Naive thymus-derived CD4-positive, alpha-beta T cell (primary cell): ENCODE measurements around the gene IPO13. TPM values are rescaled to one million over a fixed set of nuclear protein-coding genes. Genes with fewer than 3 reads are reported as not detected.

Source experiments
- ATAC-seq: fragments of 150-1000 bp; cut with Tn5 transposase; 2 replicates; pipeline ENCODE4 v1.10.0; 2021; ENCODE audit warnings: mild to moderate bottlenecking, moderate library complexity
- CTCF ChIA-PET: fragments of 350-600 bp; sonication (Branson Sonifier 250); formaldehyde crosslinking; loops from one replicate; lab custom pipeline; 2021; ENCODE audit warnings: antibody characterized with exemption; lab: Charles Lee
- POLR2A ChIA-PET: fragments of 350-600 bp; sonication (Branson Sonifier 250); formaldehyde crosslinking; loops from one replicate; lab custom pipeline; 2021; ENCODE audit warnings: antibody characterized with exemption, inconsistent platforms; lab: Charles Lee
- DNase-seq, 9 donors: peaks; one replicate each; pipeline versions ENCODE4 v3.0.0 to v3.0.0-alpha.2; 2020 to 2022; ENCODE audit warnings: mixed read lengths in 1 of 9
- H3K27ac ChIP-seq: one replicate; pipeline ENCODE4 v1.7.0; 2013; ENCODE audit warnings: mild to moderate bottlenecking, low read depth, low read length, moderate library complexity
- H3K27me3 ChIP-seq, 2 donors: one replicate each; pipeline ENCODE4 v1.7.0; 2013; ENCODE audit warnings: low read length in 2 of 2, mild to moderate bottlenecking in 2 of 2, moderate library complexity in 2 of 2; ENCODE audit not compliant: control insufficient read depth in 2 of 2, insufficient read depth in 2 of 2
- H3K36me3 ChIP-seq, 3 experiments: 1 replicate in 2 of 3; 2 replicates in 1 of 3; pipeline ENCODE4 v1.7.0; 2013; ENCODE audit warnings: low read length in 3 of 3, mild to moderate bottlenecking in 3 of 3, moderate library complexity in 1 of 3; ENCODE audit not compliant: insufficient read depth in 3 of 3, control insufficient read depth in 2 of 3
- H3K4me1 ChIP-seq, 2 donors: one replicate each; pipeline ENCODE4 v1.7.0; 2013; ENCODE audit warnings: low read length in 2 of 2, mild to moderate bottlenecking in 2 of 2, moderate library complexity in 1 of 2; ENCODE audit not compliant: control insufficient read depth in 2 of 2, insufficient read depth in 2 of 2
- H3K4me3 ChIP-seq: 2 replicates; pipeline ENCODE4 v1.7.0; 2013; ENCODE audit warnings: mild to moderate bottlenecking, low read length
- H3K9me3 ChIP-seq, 3 experiments: 1 replicate in 2 of 3; 2 replicates in 1 of 3; pipeline ENCODE4 v1.7.0; 2013; ENCODE audit warnings: low read length in 3 of 3; ENCODE audit not compliant: control insufficient read depth in 2 of 3
- H3K27ac Mint-ChIP-seq, 9 donors: one replicate each; pipeline ENCODE4 v1.8.0; 2020 to 2022; ENCODE audit warnings: mixed read lengths in 9 of 9, mild to moderate bottlenecking in 8 of 9, moderate library complexity in 5 of 9, inconsistent platforms in 2 of 9
- H3K27me3 Mint-ChIP-seq, 5 donors: one replicate each; pipeline ENCODE4 v1.8.0; 2021 to 2022; ENCODE audit warnings: mixed read lengths in 5 of 5, mild to moderate bottlenecking in 1 of 5
- H3K36me3 Mint-ChIP-seq, 5 donors: one replicate each; pipeline ENCODE4 v1.8.0; 2020 to 2022; ENCODE audit warnings: mixed read lengths in 5 of 5, mild to moderate bottlenecking in 3 of 5, inconsistent platforms in 1 of 5
- H3K4me1 Mint-ChIP-seq, 7 donors: one replicate each; pipeline ENCODE4 v1.8.0; 2020 to 2022; ENCODE audit warnings: mixed read lengths in 7 of 7, mild to moderate bottlenecking in 3 of 7, inconsistent platforms in 1 of 7
- H3K4me3 Mint-ChIP-seq, 10 donors: one replicate each; pipeline ENCODE4 v1.8.0; 2020 to 2022; ENCODE audit warnings: mild to moderate bottlenecking in 10 of 10, mixed read lengths in 10 of 10, moderate library complexity in 6 of 10, inconsistent platforms in 2 of 10
- H3K9me3 Mint-ChIP-seq, 11 donors: one replicate each; pipeline ENCODE4 v1.8.0; 2020 to 2022; ENCODE audit warnings: mixed read lengths in 11 of 11, mild to moderate bottlenecking in 4 of 11, inconsistent platforms in 1 of 11, moderate library complexity in 1 of 11
- intact Hi-C, 2 donors: fragments of 100-400 bp; cut with micrococcal nuclease; formaldehyde crosslinking; loops; one replicate each; pipeline ENCODE4 v1.15.1; 2023
- polyA plus RNA-seq, 2 donors: library from polyadenylated mRNA; unstranded; fragments of 300-500 nt; fragmentation: Illumina TruSeq; gene quantifications; one replicate each; pipeline ENCODE4 v1.2.3, GENCODE V29; 2021
- total RNA-seq, 6 experiments: library from RNA in 5 of 6; stranded (reverse) in 5 of 6; gene quantifications; 1 replicate in 5 of 6; 2 replicates in 1 of 6; pipeline ENCODE4 v1.2.3 and lab custom pipeline; 2021 to 2026

The IPO13 gene
- total and polyA plus RNA-seq, 7 experiments from 2014 or later = 10.1 to 32.3 (median 15.2) TPM

DNA sequence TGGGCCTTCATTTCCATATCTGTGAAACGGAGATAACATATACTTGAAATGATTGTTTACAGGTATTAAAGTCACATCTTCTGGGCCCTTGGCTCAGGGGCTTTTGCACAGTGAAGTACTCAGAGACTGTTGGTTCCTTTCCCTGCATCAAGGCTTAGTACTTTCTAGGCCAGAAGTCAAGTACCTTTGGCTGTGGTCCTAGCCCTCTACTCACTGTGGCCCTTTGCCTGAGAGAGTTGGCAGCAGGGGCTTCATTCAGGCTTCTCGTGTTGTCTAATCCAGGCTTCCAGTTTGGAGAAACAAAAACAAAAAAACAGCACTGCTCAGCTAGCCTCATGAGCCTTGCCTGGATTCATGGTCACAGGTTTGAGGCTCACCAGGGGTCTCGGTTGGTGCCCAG is 14.9 kb downstream of the IPO13 start:
- Mint-ChIP-seq H3K4me3 (no peak overlapping the region), H3K4me1 (no peaks in the 10 kb centered on the region), H3K36me3 (peaks cover 4 to 34% (median 19%) of the 10 kb centered on the region in 5 donors), H3K9me3 (no peaks in the 10 kb centered on the region), H3K27ac (no peak overlapping the region), H3K27me3 (no peaks in the 10 kb centered on the region)
- Histone ChIP-seq H3K27me3 (no peaks in the 10 kb centered on the region), H3K9me3 (no peaks in the 10 kb centered on the region), H3K4me3 (no peak overlapping the region), H3K4me1 (no peaks in the 10 kb centered on the region), H3K36me3 (peaks cover 0 to 48% (median 0%) of the 10 kb centered on the region in 3 experiments), H3K27ac (no peak overlapping the region)
- intact Hi-C loops = no loop called here
- ChIA-PET POLR2A (no interaction called here), CTCF (no interaction called here)
- ATAC-seq = no peak
- DNase-seq = no peak

GRCh38 chr1:43962324-43962723 is 15.6 kb downstream of the IPO13 start:
- intact Hi-C loops = no loop called here
- Histone ChIP-seq H3K9me3 (no peaks in the 10 kb centered on the region), H3K4me1 (no peaks in the 10 kb centered on the region), H3K4me3 (no peak overlapping the region), H3K36me3 (peaks cover 0 to 42% (median 0%) of the 10 kb centered on the region in 3 experiments), H3K27me3 (no peaks in the 10 kb centered on the region), H3K27ac (no peak overlapping the region)
- Mint-ChIP-seq H3K9me3 (no peaks in the 10 kb centered on the region), H3K36me3 (peaks cover 4 to 31% (median 15%) of the 10 kb centered on the region in 5 donors), H3K27ac (no peak overlapping the region), H3K4me1 (no peaks in the 10 kb centered on the region), H3K27me3 (no peaks in the 10 kb centered on the region), H3K4me3 (no peak overlapping the region)
- CTCF ChIA-PET = no interaction called here
- ATAC-seq (no peak), DNase-seq (no peak)
- POLR2A ChIA-PET = no interaction called here

GRCh38 chr1:43963006-43963405 is 16.3 kb downstream of the IPO13 start:
- Mint-ChIP-seq H3K27me3 (no peaks in the 10 kb centered on the region), H3K4me3 (no peak overlapping the region), H3K9me3 (no peaks in the 10 kb centered on the region), H3K4me1 (no peaks in the 10 kb centered on the region), H3K36me3 (peaks cover 4 to 28% (median 12%) of the 10 kb centered on the region in 5 donors), H3K27ac (no peak overlapping the region)
- DNase-seq (no peak), ATAC-seq (no peak)
- H3K27ac ChIP-seq = no peak overlapping the region
- H3K4me3 ChIP-seq = no peak overlapping the region
- intact Hi-C loops = no loop called here
- no peaks in the 10 kb centered on the region for H3K27me3 ChIP-seq
- H3K36me3 ChIP-seq = peaks cover 0 to 35% (median 0%) of the 10 kb centered on the region in 3 experiments
- ChIA-PET CTCF (interaction anchor here (0.7 to 1.0 kb wide), 2 partner anchors 9 to 28 kb away, joined by 3 to 4 read pairs; no protein-coding TSS in a partner anchor), POLR2A (no interaction called here)
- no peaks in the 10 kb centered on the region for H3K4me1 ChIP-seq
- H3K9me3 ChIP-seq = no peaks in the 10 kb centered on the region

- DNase-seq = no peak
- ChIA-PET POLR2A (interaction anchor here (0.9 kb wide), 1 partner anchor 11 kb away, joined by 3 read pairs; the partner anchor contains the start of gene ATP6V0B), CTCF (interaction anchor here (0.7 to 1.0 kb wide), 3 partner anchors 8 to 29 kb away, joined by 3 to 4 read pairs (median 3); no protein-coding TSS in a partner anchor)
- Mint-ChIP-seq H3K27me3 (no peaks in the 10 kb centered on the region), H3K36me3 (peaks cover 4 to 19% (median 4%) of the 10 kb centered on the region in 5 donors), H3K9me3 (no peaks in the 10 kb centered on the region), H3K27ac (no peak overlapping the region), H3K4me3 (no peak overlapping the region), H3K4me1 (no peaks in the 10 kb centered on the region)
- H3K27me3 ChIP-seq = no peaks in the 10 kb centered on the region
- intact Hi-C loops = no loop called here
- no peak for ATAC-seq
- no peaks in the 10 kb centered on the region for H3K9me3 ChIP-seq
- H3K4me3 ChIP-seq = no peak overlapping the region
- H3K36me3 ChIP-seq = peaks cover 0 to 26% (median 0%) of the 10 kb centered on the region in 3 experiments
- no peaks in the 10 kb centered on the region for H3K4me1 ChIP-seq
- H3K27ac ChIP-seq = no peak overlapping the region
These were observed 17.1 kb downstream of the IPO13 start for GRCh38 chr1:43963890-43964289.

DNA sequence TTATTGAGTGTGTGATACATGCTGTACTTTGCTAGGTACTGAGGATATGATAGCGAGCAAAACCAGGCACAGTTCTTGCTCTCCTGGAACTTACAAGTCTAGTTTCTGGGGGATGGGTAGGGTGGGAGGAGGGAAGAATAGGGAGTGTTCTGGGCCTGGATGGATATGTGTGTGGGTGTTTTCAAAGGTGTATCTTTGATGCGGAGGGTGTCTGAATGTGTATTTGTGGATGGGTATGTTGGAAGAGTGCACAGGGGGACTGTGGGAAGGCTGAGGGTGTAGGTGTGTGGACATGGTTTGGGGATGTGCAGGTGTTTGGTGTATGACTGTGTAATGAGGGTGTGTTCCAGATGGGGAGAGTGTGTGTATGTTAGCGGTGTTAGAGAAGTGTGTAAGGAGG is 18.6 kb downstream of the IPO13 start:
- Mint-ChIP-seq H3K36me3 (peaks cover 0 to 15% (median 8%) of the 10 kb centered on the region in 5 donors), H3K27ac (no peak overlapping the region)

DNA sequence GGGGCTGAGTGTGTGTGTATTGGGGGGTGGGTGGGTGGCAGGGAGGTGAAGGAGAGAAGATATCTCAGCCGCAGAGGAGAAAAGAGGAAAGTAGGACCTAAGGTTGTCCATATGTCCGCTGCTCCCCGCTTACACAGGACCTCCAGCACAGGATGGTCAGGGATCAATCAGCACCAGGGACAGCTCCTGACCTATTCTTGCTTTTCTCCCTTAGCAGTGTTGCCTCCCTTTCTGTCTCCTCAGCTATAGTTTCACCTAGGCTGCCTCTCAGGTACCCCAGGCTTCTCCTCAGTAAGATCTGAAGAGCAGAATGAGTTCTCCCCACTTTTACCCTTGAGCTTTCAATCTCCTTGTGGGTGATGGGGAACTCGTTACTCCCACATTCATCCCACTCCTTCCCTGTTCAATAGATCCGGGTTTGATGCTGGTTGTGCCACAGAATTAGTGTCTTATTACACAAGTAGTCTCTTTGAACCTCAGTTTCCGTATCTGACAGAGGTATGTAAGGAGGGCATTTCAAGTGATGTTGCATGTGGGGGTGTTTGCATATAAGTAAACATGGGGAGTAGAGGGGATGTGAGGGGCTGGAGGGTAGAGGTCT is 21.7 kb downstream of the IPO13 start:
- Mint-ChIP-seq H3K4me1 (peaks cover 15 to 31% (median 24%) of the 10 kb centered on the region in 7 donors), H3K9me3 (no peaks in the 10 kb centered on the region), H3K4me3 (no peak overlapping the region), H3K36me3 (peaks cover 0 to 4% (median 0%) of the 10 kb centered on the region in 5 donors), H3K27me3 (no peaks in the 10 kb centered on the region), H3K27ac (peak overlapping the region in 1 of 9 donors; percentile 26)
- H3K9me3 ChIP-seq = no peaks in the 10 kb centered on the region
- DNase-seq (no peak), ATAC-seq (no peak)
- CTCF ChIA-PET = no interaction called here
- intact Hi-C loops = loop anchor here in 1 of 2 donors (1.0 kb wide), 1 partner anchor 205 kb away; no protein-coding TSS in a partner anchor
- POLR2A ChIA-PET = no interaction called here
- no peak overlapping the region for H3K27ac ChIP-seq
- peaks cover 9 to 15% of the 10 kb centered on the region in 2 donors for H3K4me1 ChIP-seq
- peaks cover 0 to 15% (median 0%) of the 10 kb centered on the region in 3 experiments for H3K36me3 ChIP-seq
- H3K4me3 ChIP-seq = no peak overlapping the region
- no peaks in the 10 kb centered on the region for H3K27me3 ChIP-seq

More for the DNA sequence above, 18.6 kb downstream of the IPO13 start:
- Mint-ChIP-seq H3K9me3 (no peaks in the 10 kb centered on the region), H3K4me3 (no peak overlapping the region), H3K4me1 (peaks cover 3 to 13% (median 12%) of the 10 kb centered on the region in 7 donors), H3K27me3 (no peaks in the 10 kb centered on the region)
- CTCF ChIA-PET = no interaction called here
- Histone ChIP-seq H3K9me3 (no peaks in the 10 kb centered on the region), H3K36me3 (peaks cover 0 to 17% (median 0%) of the 10 kb centered on the region in 3 experiments), H3K4me3 (no peak overlapping the region), H3K27ac (no peak overlapping the region), H3K4me1 (peaks cover 2 to 8% of the 10 kb centered on the region in 2 donors), H3K27me3 (no peaks in the 10 kb centered on the region)
- ATAC-seq (no peak), DNase-seq (no peak)
- intact Hi-C loops = no loop called here
- POLR2A ChIA-PET = no interaction called here
